Sigmoid colon (tissue), 7 donors: ENCODE data around the gene FAM168A. TPM values are rescaled to one million over a fixed set of nuclear protein-coding genes. Genes with fewer than 3 reads are reported as not detected.
"Not testable (repeated sequence)": the region's sequence is repeated elsewhere in the genome, so short reads cannot be mapped to it uniquely, and the experiment has no call there.

Experiments used
- DNase-seq: peaks from one replicate; pipeline ENCODE4 v3.0.0-alpha.2; 2019
- H3K27ac ChIP-seq, 4 donors: fragments of 200-600 bp; sonication (generic); one replicate each; pipeline ENCODE4 v1.5.1; 2016 to 2019; ENCODE audit warnings: mild to moderate bottlenecking in 1 of 4
- H3K27me3 ChIP-seq, 3 donors: fragments of 200-600 bp; sonication (generic); one replicate each; pipeline ENCODE4 v1.5.1; 2019; ENCODE audit warnings: mild to moderate bottlenecking in 1 of 3
- H3K36me3 ChIP-seq, 4 donors: fragments of 200-600 bp; sonication (generic); one replicate each; pipeline ENCODE4 v1.5.1; 2016 to 2019
- H3K4me1 ChIP-seq, 4 donors: fragments of 200-600 bp; sonication (generic); one replicate each; pipeline ENCODE4 v1.5.1; 2017 to 2019
- H3K4me3 ChIP-seq, 4 donors: fragments of 200-600 bp; sonication (generic); one replicate each; pipeline ENCODE4 v1.5.1; 2017 to 2019; ENCODE audit warnings: mild to moderate bottlenecking in 2 of 4, moderate library complexity in 1 of 4
- H3K9me3 ChIP-seq, 4 donors: fragments of 200-600 bp in 3 of 4; sonication (generic) in 3 of 4; one replicate each; pipeline versions ENCODE4 v1.5.1 to v1.6.1; 2013 to 2019
- CTCF ChIP-seq, 4 experiments: fragments of 450-650 bp in 3 of 4; fragments of 200-600 bp in 1 of 4; IDR thresholded peaks; one replicate each; pipeline ENCODE4 v1.5.1; 2016 to 2019; ENCODE audit warnings: antibody characterized with exemption in 4 of 4, mild to moderate bottlenecking in 3 of 4, moderate library complexity in 2 of 4
- EP300 ChIP-seq, 4 donors: sonication (generic); formaldehyde crosslinking; IDR thresholded peaks; one replicate each; pipeline ENCODE4 v1.6.1; 2017; ENCODE audit warnings: antibody characterized with exemption in 4 of 4
- POLR2A ChIP-seq, 2 donors: fragments of 450-650 bp; IDR thresholded peaks; one replicate each; pipeline ENCODE4 v1.6.1; 2016; ENCODE audit warnings: antibody characterized with exemption in 2 of 2, mild to moderate bottlenecking in 2 of 2, moderate library complexity in 2 of 2
- POLR2AphosphoS5 ChIP-seq, 4 donors: sonication (generic); formaldehyde crosslinking; IDR thresholded peaks; one replicate each; pipeline ENCODE4 v1.6.1; 2017; ENCODE audit warnings: antibody characterized with exemption in 4 of 4
- WGBS, 2 donors: extraction: QIAGEN DNeasy Blood & Tissue Kit; methylation state at CpG; one replicate each; pipeline ENCODE4 v1.1.7; 2013; 5-methylcytosine and 5-hydroxymethylcytosine counted together
- intact Hi-C: fragments of 100-400 bp; cut with DNase I; formaldehyde crosslinking; loops from one replicate; pipeline ENCODE4 v1.15.1; 2023
- polyA plus RNA-seq, 3 donors: library from polyadenylated mRNA; stranded (reverse); fragments of 200-250 nt; gene quantifications; one replicate each; pipeline ENCODE4 v1.2.3, GENCODE V29; 2013
- total RNA-seq, 4 donors: library from RNA; depleted of rRNA; stranded (reverse); fragments of >200 nt; gene quantifications; one replicate each; pipeline ENCODE4 v1.1.0, GENCODE V29; 2016
- donor health status: healthy with polysubstance abuse.
- donor health status: Bipolar disorder and iron deficiency.
- donor health status: healthy.

The FAM168A gene
- total and polyA plus RNA-seq, 7 donors: 3.6 to 37.7 (median 20.7) TPM

DNA sequence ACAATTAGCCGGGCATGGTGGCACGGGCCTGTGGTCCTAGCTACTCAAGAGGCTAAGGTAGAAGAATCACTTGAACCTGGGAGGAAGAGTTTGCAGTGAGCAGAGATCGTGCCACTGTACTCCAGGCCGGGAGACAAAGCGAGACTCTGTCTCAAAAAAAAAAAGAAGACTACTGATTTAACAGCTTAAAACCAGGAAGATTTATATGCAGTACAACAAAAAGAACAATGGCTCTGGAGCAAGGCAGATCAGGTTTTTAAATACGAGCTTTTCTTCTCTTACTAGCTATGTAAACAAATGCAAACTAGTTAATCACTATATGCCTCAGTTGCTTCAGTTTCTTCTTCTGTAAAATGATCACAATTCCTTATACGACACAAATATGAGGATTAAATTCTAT is 6.9 kb downstream of the FAM168A start:
- DNase-seq: no peak
- Histone ChIP-seq H3K4me1 (peaks cover 0 to 5% (median 2%) of the 10 kb centered on the region in 4 donors), H3K4me3 (no peak overlapping the region), H3K27ac (no peak overlapping the region), H3K27me3 (no peaks in the 10 kb centered on the region), H3K9me3 (no peaks in the 10 kb centered on the region), H3K36me3 (no peaks in the 10 kb centered on the region)
- no peak for TF ChIP-seq CTCF (IDR thresholded peaks at IDR 0.05)
- TF ChIP-seq POLR2A (IDR thresholded peaks at IDR 0.05): no peak
- no peak for TF ChIP-seq POLR2AphosphoS5 (IDR thresholded peaks at IDR 0.05)
- 90 to 91% methylated on average over 7 of the region's 7 CpGs for WGBS, 2 donors
- intact Hi-C loops: no loop called here

DNA sequence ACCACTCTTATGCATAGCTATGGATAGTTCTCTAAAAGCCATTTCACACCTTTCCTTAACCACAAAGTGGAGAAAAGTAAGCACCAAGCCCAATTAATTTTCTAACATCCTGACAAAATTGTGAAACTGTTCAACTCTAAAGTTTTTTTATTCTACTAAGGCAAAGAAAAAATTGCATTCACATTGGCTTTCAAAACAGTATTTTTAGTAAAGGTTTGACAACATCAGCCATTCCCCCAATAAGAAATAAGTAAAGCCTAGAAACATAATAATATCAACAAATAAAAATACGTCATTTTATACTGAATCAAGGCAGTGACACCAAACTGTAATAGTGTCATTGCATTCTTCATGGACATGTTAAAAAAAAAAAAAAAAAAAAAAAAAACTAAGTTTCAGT is 11.1 kb downstream of the FAM168A start:
- no peak for TF ChIP-seq EP300 (IDR thresholded peaks at IDR 0.05)
- TF ChIP-seq POLR2A (IDR thresholded peaks at IDR 0.05): no peak
- no peak for TF ChIP-seq POLR2AphosphoS5 (IDR thresholded peaks at IDR 0.05)
- no peak for TF ChIP-seq CTCF (IDR thresholded peaks at IDR 0.05)
- H3K9me3 ChIP-seq: no peaks in the 10 kb centered on the region
- H3K27ac ChIP-seq: no peak overlapping the region
- intact Hi-C loops: no loop called here
- H3K4me3 ChIP-seq: no peak overlapping the region
- no peaks in the 10 kb centered on the region for H3K4me1 ChIP-seq
- H3K27me3 ChIP-seq: no peaks in the 10 kb centered on the region
- WGBS, 2 donors: 95 to 96% methylated on average over 1 of the region's 1 CpG
- no peak for DNase-seq
- no peaks in the 10 kb centered on the region for H3K36me3 ChIP-seq

DNA sequence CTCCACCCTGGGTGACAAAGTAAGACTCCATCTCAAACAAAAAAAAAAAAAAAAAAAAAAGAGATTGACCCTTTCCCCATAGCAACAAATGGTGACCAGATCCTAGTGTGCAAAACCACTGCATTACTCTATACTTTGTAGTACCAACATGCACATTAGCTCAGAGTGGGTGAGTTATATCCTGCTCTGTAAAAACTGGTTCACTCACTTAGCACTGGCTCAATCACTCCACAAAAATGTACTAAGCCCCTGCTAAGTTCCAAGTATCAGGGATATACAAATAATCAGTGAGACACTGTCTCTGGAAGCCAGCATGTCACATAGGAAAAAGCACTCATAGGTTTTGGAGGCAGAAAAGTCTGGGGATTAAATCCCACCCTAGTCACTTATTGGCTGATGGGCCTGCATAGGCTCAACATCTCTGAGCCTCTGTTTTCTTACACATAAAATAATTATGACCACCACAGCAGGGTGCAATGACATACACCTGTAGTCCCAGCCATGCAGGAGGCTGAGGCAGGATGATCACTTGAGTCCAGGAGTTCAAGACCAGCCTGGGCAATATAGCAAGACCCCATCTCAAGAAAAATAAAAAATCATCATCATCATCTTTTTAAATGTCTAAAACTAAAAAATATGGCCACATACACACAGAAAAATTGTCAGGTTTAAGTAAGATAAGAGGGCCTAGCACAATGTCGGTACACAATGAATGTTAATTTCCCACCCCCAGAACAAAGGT is 11.9 kb downstream of the FAM168A start:
- 95 to 100% methylated on average over 1 of the region's 1 CpG for WGBS, 2 donors
- H3K36me3 ChIP-seq: no peaks in the 10 kb centered on the region
- intact Hi-C loops: no loop called here
- no peaks in the 10 kb centered on the region for H3K27me3 ChIP-seq
- DNase-seq: no peak
- no peak overlapping the region for H3K4me3 ChIP-seq
- no peak overlapping the region for H3K27ac ChIP-seq
- H3K4me1 ChIP-seq: no peaks in the 10 kb centered on the region
- no peaks in the 10 kb centered on the region for H3K9me3 ChIP-seq
- TF ChIP-seq POLR2A (IDR thresholded peaks at IDR 0.05): no peak
- no peak for TF ChIP-seq CTCF (IDR thresholded peaks at IDR 0.05)
- TF ChIP-seq EP300 (IDR thresholded peaks at IDR 0.05): no peak
- TF ChIP-seq POLR2AphosphoS5 (IDR thresholded peaks at IDR 0.05): no peak

- WGBS, 2 donors: 88 to 91% methylated on average over 3 of the region's 3 CpGs
- no peak overlapping the region for H3K4me3 ChIP-seq
- H3K36me3 ChIP-seq: no peaks in the 10 kb centered on the region
- DNase-seq: no peak
- H3K27ac ChIP-seq: no peak overlapping the region
- TF ChIP-seq CTCF (IDR thresholded peaks at IDR 0.05): no peak
- no peak for TF ChIP-seq POLR2A (IDR thresholded peaks at IDR 0.05)
- TF ChIP-seq POLR2AphosphoS5 (IDR thresholded peaks at IDR 0.05): no peak
- TF ChIP-seq EP300 (IDR thresholded peaks at IDR 0.05): no peak
- H3K27me3 ChIP-seq: no peaks in the 10 kb centered on the region
- peaks cover 0 to 2% (median 0%) of the 10 kb centered on the region in 4 donors for H3K4me1 ChIP-seq
- H3K9me3 ChIP-seq: no peaks in the 10 kb centered on the region
- intact Hi-C loops: no loop called here
Observed at GRCh38 chr11:73584831-73585230, 13.1 kb downstream of the FAM168A start.

GRCh38 chr11:73582653-73583052 is 15.3 kb downstream of the FAM168A start:
- TF ChIP-seq EP300 (IDR thresholded peaks at IDR 0.05): no peak
- Histone ChIP-seq H3K36me3 (no peaks in the 10 kb centered on the region), H3K4me3 (no peak overlapping the region), H3K9me3 (no peaks in the 10 kb centered on the region), H3K4me1 (peaks cover 0 to 16% (median 0%) of the 10 kb centered on the region in 4 donors), H3K27me3 (no peaks in the 10 kb centered on the region), H3K27ac (no peak overlapping the region)
- intact Hi-C loops: no loop called here
- DNase-seq: no peak
- 22 to 68% methylated on average over 3 of the region's 3 CpGs for WGBS, 2 donors

GRCh38 chr11:73580749-73581148 is 17.2 kb downstream of the FAM168A start:
- H3K36me3 ChIP-seq, H3K4me3 ChIP-seq, DNase-seq, intact Hi-C loops, H3K27me3 ChIP-seq, H3K27ac ChIP-seq, H3K9me3 ChIP-seq: not testable (repeated sequence)
- peaks cover 0 to 20% (median 0%) of the 10 kb centered on the region in 4 donors for H3K4me1 ChIP-seq
- 79 to 82% methylated on average over 1 of the region's 1 CpG for WGBS, 2 donors
